Measurements from ENCODE around the gene OSGEPL1.

The OSGEPL1 gene

DNA sequence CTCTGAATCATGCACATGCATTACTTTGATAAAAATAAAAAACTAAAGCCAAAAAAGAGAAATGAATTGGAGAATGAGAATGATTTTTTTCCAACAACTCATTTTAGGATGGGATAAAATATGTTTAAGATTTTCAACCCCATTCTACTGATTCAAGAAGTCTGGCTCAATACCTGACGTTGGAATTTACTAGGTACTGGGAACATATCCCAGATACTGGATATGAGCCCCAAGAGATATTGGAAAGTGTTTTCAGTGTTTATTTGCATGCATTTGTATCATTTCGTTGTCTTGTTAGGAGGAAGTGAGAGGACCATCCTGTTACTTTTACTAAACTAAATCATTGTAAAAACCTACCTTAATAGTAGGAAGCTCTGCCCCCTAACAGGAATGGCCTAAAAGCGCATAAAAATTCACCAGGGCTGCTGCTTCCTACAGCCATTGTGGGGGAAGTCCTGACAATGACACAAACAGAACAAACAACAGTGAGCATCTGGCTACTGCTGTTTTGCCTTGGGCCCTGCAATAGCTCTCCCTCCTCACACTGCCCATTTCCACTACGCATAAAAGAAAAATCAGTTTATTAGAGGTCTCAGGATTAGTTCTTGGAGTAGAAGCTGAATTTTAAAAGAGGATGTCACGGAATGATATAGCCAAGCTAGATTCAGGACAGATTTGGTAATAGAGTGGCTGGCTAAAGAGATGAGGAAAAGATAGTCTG, 52.9 kb downstream of the OSGEPL1 start:
- TF ChIP-seq, protein P1, sequence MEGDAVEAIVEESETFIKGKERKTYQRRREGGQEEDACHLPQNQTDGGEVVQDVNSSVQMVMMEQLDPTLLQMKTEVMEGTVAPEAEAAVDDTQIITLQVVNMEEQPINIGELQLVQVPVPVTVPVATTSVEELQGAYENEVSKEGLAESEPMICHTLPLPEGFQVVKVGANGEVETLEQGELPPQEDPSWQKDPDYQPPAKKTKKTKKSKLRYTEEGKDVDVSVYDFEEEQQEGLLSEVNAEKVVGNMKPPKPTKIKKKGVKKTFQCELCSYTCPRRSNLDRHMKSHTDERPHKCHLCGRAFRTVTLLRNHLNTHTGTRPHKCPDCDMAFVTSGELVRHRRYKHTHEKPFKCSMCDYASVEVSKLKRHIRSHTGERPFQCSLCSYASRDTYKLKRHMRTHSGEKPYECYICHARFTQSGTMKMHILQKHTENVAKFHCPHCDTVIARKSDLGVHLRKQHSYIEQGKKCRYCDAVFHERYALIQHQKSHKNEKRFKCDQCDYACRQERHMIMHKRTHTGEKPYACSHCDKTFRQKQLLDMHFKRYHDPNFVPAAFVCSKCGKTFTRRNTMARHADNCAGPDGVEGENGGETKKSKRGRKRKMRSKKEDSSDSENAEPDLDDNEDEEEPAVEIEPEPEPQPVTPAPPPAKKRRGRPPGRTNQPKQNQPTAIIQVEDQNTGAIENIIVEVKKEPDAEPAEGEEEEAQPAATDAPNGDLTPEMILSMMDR (conservative IDR thresholded peaks at IDR 0.05; ENCODE audit: low read depth, low read length) = no peak
- no peak for DNase-seq (ENCODE audit: low read depth)

DNA sequence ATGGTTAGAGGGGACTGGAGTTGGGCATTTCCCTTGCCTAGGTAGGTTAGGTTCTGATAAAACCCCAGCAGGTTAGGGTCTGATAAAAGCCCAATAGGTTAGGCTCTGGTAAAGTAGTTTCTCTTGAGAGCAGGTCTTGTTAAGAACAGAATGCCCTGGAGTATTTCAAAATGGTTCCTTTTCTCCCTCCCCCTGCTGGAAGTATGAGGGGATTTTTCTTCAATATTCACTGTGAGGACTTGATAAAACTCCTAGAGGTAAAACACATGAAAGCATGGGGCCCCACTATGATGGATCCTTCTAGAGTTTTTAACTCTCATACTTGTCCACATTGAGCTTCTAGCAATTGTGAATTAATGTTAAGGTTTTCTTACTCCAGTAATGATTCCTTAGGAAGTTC, 60.5 kb downstream of the OSGEPL1 start:
- no peak overlapping the region for H3K4me3 ChIP-seq (ENCODE audit: low read length)
- TF ChIP-seq, protein P1 (conservative IDR thresholded peaks at IDR 0.05; ENCODE audit: low read depth, low read length) = peak; percentile 36
- DNase-seq (ENCODE audit: low read depth) = no peak

More for the DNA sequence above, 52.9 kb downstream of the OSGEPL1 start:
- H3K4me3 ChIP-seq (ENCODE audit: low read length) = no peak overlapping the region

DNA sequence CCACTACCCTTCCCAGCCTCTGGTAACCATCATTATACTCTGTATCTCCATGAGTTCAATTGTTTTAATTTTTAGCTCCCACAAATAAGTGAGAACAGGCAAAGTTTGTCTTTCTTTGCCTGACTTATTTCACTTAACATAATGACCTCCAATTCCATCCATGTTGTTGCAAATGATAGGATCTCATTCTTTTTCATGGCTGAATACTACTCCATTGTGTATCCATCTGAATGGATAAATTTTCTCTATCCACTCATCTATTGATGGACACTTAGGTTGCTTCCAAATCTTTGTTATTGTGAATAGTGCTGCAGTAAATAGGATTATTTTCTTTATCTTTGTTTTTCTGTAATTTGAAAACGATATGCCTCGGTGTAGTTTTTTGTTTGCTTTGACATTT, 61.9 kb downstream of the OSGEPL1 start:
- H3K4me3 ChIP-seq (ENCODE audit: low read length) = no peak overlapping the region
- no peak for DNase-seq (ENCODE audit: low read depth)
- TF ChIP-seq, protein P1 (conservative IDR thresholded peaks at IDR 0.05; ENCODE audit: low read depth, low read length) = no peak

DNA sequence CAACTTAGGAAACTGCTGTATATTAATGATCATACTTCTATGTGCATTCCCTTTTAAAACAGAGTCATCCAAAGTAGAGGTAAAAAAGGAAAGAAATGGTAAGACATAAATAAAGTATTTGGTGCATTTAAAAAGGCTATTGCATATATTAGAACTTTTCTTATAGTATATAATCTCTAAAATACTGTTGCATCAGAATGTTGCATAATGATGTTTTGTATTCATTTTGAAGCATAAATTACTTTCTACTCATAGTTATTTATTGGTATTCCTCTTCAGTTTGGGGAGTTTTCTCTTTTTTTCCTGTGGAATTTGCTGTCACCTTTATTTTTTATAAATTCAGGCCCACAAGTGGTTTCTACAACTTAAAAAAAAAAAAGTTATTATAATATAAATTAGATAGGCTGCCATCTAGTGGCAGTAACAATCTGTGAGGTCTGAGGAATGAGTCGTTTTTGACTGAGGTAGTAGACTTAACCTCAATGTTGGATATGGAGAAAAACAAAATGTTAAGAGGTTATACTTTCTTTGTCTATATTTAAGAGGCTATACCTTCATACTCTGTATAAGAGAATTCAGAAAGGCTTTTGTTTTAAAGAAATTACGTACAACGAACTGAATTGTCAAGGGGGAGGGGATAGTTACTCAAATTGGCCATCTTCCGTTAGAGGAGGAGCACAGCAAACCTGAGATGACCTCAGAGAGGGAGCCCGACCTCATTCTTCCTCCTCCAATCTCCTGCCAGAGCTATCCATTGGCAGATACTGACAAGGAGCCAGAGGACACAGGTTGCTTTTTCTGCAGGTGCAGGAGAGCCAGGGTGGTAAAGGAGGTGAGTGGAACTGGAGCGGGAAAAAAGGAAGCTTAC, 64.3 kb downstream of the OSGEPL1 start:
- no peak for DNase-seq (ENCODE audit: low read depth)
- H3K4me3 ChIP-seq (ENCODE audit: low read length) = no peak overlapping the region
- TF ChIP-seq, protein P1 (conservative IDR thresholded peaks at IDR 0.05; ENCODE audit: low read depth, low read length) = peak; percentile 53

All from retinal pigment epithelial cell (primary cell).